ENCODE data around the gene UCHL1.

Gene UCHL1

DNA sequence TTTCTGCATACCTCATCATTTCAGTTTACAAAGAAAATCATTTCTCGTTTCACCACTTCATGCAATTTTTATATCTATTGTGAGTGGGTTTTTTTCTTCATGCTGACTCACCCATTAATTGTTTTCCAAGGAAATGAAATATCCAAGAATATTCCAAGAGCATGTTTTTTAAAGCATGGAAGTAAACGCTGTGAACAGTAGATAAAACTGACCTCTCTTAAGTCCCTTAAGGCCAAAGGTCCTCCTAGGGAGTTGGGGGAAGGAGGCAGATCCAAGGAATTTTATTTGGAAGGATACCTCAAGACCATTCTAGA lies 39.8 kb upstream of the UCHL1 start:
- TF ChIP-seq RAD21 (IDR thresholded peaks at IDR 0.05; ENCODE audit: low read depth) (no peak), TAF1 (IDR thresholded peaks at IDR 0.05; ENCODE audit: low read depth) (no peak), EGR1 (IDR thresholded peaks at IDR 0.05) (no peak), USF1 (IDR thresholded peaks at IDR 0.05) (no peak), REST (IDR thresholded peaks at IDR 0.05; ENCODE audit: low read depth) (no peak), NFIC (IDR thresholded peaks at IDR 0.05) (no peak), TEAD4 (IDR thresholded peaks at IDR 0.05) (no peak), CREB1 (IDR thresholded peaks at IDR 0.05; ENCODE audit: low read depth) (no peak), CEBPB (IDR thresholded peaks at IDR 0.05) (no peak), TCF12 (IDR thresholded peaks at IDR 0.05; ENCODE audit: low read depth) (no peak), EP300 (IDR thresholded peaks at IDR 0.05; ENCODE audit: borderline replicate concordance) (no peak), ZBTB7A (IDR thresholded peaks at IDR 0.05; ENCODE audit: low read depth) (no peak), FOXM1 (IDR thresholded peaks at IDR 0.05; ENCODE audit: borderline replicate concordance, low read depth) (no peak), YY1 (IDR thresholded peaks at IDR 0.05; ENCODE audit: low read depth) (no peak)
- TF ChIP-seq, protein P1, sequence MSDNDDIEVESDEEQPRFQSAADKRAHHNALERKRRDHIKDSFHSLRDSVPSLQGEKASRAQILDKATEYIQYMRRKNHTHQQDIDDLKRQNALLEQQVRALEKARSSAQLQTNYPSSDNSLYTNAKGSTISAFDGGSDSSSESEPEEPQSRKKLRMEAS (IDR thresholded peaks at IDR 0.05): no peak

DNA sequence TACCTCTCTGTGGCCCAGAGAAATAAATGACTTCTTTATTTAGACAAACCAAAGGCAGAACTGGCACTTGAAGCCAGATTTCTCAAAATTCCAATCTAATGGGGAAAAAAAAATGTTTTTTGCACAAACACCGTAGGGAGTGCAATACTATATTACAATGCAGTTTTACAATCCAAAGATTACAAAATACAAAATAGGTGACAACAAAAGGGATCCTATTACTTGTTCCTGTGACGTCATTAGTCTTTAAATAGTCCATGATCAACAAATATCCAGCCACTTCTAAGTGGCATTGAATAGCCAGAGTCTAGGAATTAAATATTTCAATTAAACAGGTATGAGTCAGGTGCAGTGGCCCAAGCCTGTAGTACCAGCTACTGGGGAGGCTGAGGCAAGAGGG lies 39.4 kb upstream of the UCHL1 start:
- TF ChIP-seq, protein P1 (IDR thresholded peaks at IDR 0.05): no peak
- TF ChIP-seq NFIC (IDR thresholded peaks at IDR 0.05) (no peak), EP300 (IDR thresholded peaks at IDR 0.05; ENCODE audit: borderline replicate concordance) (no peak), ZBTB7A (IDR thresholded peaks at IDR 0.05; ENCODE audit: low read depth) (no peak)

- no peak for TF ChIP-seq YY1 (IDR thresholded peaks at IDR 0.05; ENCODE audit: low read depth)
- no peak for TF ChIP-seq RAD21 (IDR thresholded peaks at IDR 0.05; ENCODE audit: low read depth)
- TF ChIP-seq CREB1 (IDR thresholded peaks at IDR 0.05; ENCODE audit: low read depth): no peak
- TF ChIP-seq, protein P1 (IDR thresholded peaks at IDR 0.05): no peak
- no peak for TF ChIP-seq NFIC (IDR thresholded peaks at IDR 0.05)
- TF ChIP-seq TAF1 (IDR thresholded peaks at IDR 0.05; ENCODE audit: low read depth): no peak
- no peak for TF ChIP-seq ZBTB7A (IDR thresholded peaks at IDR 0.05; ENCODE audit: low read depth)
- TF ChIP-seq TCF12 (IDR thresholded peaks at IDR 0.05; ENCODE audit: low read depth): no peak
- no peak for TF ChIP-seq TEAD4 (IDR thresholded peaks at IDR 0.05)
- no peak for TF ChIP-seq EGR1 (IDR thresholded peaks at IDR 0.05)
- no peak for TF ChIP-seq FOXM1 (IDR thresholded peaks at IDR 0.05; ENCODE audit: borderline replicate concordance, low read depth)
- no peak for TF ChIP-seq USF1 (IDR thresholded peaks at IDR 0.05)
- no peak for TF ChIP-seq REST (IDR thresholded peaks at IDR 0.05; ENCODE audit: low read depth)
Observed at GRCh38 chr4:41218703-41219102, 38.0 kb upstream of the UCHL1 start.

GRCh38 chr4:41219421-41219950 lies 37.2 kb upstream of the UCHL1 start:
- TF ChIP-seq ZBTB7A (IDR thresholded peaks at IDR 0.05; ENCODE audit: low read depth) (no peak), FOXM1 (IDR thresholded peaks at IDR 0.05; ENCODE audit: borderline replicate concordance, low read depth) (no peak), CEBPB (IDR thresholded peaks at IDR 0.05) (no peak), TAF1 (IDR thresholded peaks at IDR 0.05; ENCODE audit: low read depth) (no peak), TEAD4 (IDR thresholded peaks at IDR 0.05) (no peak), RAD21 (IDR thresholded peaks at IDR 0.05; ENCODE audit: low read depth) (no peak), CREB1 (IDR thresholded peaks at IDR 0.05; ENCODE audit: low read depth) (no peak), EP300 (IDR thresholded peaks at IDR 0.05; ENCODE audit: borderline replicate concordance) (no peak)

DNA sequence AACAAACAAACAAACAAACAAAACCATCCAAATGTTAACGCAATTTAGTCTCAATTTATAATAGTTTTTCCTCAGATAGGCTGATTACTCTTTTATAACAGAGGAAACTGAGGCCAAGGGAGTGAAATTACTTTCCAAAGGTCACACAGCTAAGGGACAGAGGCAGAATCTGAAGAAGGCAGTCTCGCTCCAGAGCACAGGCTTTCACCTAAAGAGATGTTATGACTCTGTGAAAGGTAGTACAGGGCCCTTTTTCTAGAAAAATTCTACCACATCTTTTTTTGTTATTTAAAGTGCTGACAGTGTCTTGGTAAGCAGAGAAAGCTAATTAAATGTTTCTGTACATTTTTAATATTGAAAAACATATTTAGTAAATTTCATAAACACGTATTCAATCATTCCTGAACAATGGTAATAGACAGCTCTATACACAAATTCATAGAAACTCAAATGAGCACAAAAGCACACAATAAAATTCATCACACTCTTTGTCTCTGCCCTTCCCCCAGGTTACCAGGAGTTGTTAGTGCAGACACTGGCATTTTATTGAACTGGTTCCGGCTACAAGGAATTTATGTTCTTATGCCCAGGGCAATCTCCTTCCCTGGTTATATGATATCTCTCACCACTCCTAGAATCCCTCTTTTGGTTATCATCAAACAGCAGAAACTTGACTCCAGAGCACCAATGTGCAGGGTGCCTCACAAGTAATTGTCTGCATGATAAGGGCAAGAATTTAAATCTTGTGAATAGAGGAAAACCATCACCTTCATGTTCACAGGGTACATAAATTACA lies 34.7 kb upstream of the UCHL1 start:
- TF ChIP-seq NFIC (IDR thresholded peaks at IDR 0.05): no peak
- TF ChIP-seq ZBTB7A (IDR thresholded peaks at IDR 0.05; ENCODE audit: low read depth): no peak
- TF ChIP-seq CEBPB (IDR thresholded peaks at IDR 0.05): no peak
- no peak for TF ChIP-seq CREB1 (IDR thresholded peaks at IDR 0.05; ENCODE audit: low read depth)
- TF ChIP-seq EP300 (IDR thresholded peaks at IDR 0.05; ENCODE audit: borderline replicate concordance): no peak
- TF ChIP-seq TCF12 (IDR thresholded peaks at IDR 0.05; ENCODE audit: low read depth): no peak
- TF ChIP-seq RAD21 (IDR thresholded peaks at IDR 0.05; ENCODE audit: low read depth): no peak
- TF ChIP-seq TEAD4 (IDR thresholded peaks at IDR 0.05): no peak
- no peak for TF ChIP-seq YY1 (IDR thresholded peaks at IDR 0.05; ENCODE audit: low read depth)
- TF ChIP-seq USF1 (IDR thresholded peaks at IDR 0.05): no peak
- no peak for TF ChIP-seq FOXM1 (IDR thresholded peaks at IDR 0.05; ENCODE audit: borderline replicate concordance, low read depth)
- TF ChIP-seq, protein P1 (IDR thresholded peaks at IDR 0.05): no peak
- TF ChIP-seq TAF1 (IDR thresholded peaks at IDR 0.05; ENCODE audit: low read depth): no peak
- TF ChIP-seq REST (IDR thresholded peaks at IDR 0.05; ENCODE audit: low read depth): no peak
- TF ChIP-seq EGR1 (IDR thresholded peaks at IDR 0.05): no peak
